T-cell (primary cell): ENCODE data around the gene PRKD1. TPM values are rescaled to one million over a fixed set of nuclear protein-coding genes. Genes with fewer than 3 reads are reported as not detected.

Experiments
- ATAC-seq, 4 experiments: fragments of 200-7000 bp in 3 of 4; fragments of 150-1000 bp in 1 of 4; cut with Tn5 transposase; replicated peaks in 1 of 4; 1 replicate in 3 of 4; 2 replicates in 1 of 4; pipeline ENCODE4 v1.10.0; 2021; ENCODE audit warnings: moderate library complexity in 3 of 4, mild to moderate bottlenecking in 2 of 4, moderate number of reproducible peaks in 1 of 4
- CTCF ChIA-PET, 2 donors: fragments of 300-600 bp; sonication (Branson Sonifier 250); formaldehyde crosslinking; loops; one replicate each; lab custom pipeline; 2022; ENCODE audit warnings: antibody characterized with exemption in 2 of 2; lab: Charles Lee
- POLR2A ChIA-PET, 2 donors: fragments of 300-600 bp; sonication (Branson Sonifier 250); formaldehyde crosslinking; loops; one replicate each; lab custom pipeline; 2022; ENCODE audit warnings: antibody characterized with exemption in 2 of 2; lab: Charles Lee
- DNase-seq, 35 experiments: peaks; one replicate each; pipeline versions ENCODE4 v3.0.0 to v3.0.0-alpha.2; 2013 to 2023
- H3K27ac ChIP-seq: one replicate; pipeline ENCODE4 v1.5.1; 2013; ENCODE audit warnings: low read length
- H3K27me3 ChIP-seq, 2 experiments: replicated peaks in 1 of 2; 1 replicate in 1 of 2; 2 replicates in 1 of 2; pipeline versions ENCODE4 v1.6.1 to v1.7.0; 2013; ENCODE audit warnings: low read length in 1 of 2, mixed read lengths in 1 of 2; ENCODE audit not compliant: control insufficient read depth in 2 of 2, insufficient read depth in 2 of 2; ENCODE audit errors: extremely low read depth in 1 of 2
- H3K36me3 ChIP-seq, 2 donors: 1 replicate in 1 of 2; 2 replicates in 1 of 2; pipeline versions ENCODE4 v1.6.1 to v1.7.0; 2013; ENCODE audit warnings: low read length in 1 of 2; ENCODE audit not compliant: control insufficient read depth in 2 of 2, insufficient read depth in 1 of 2; ENCODE audit errors: extremely low read depth in 1 of 2
- H3K4me1 ChIP-seq, 2 experiments: 1 replicate in 1 of 2; 2 replicates in 1 of 2; pipeline versions ENCODE4 v1.6.1 to v1.7.0; 2013; ENCODE audit warnings: low read length in 2 of 2, mixed read lengths in 1 of 2; ENCODE audit not compliant: insufficient read depth in 2 of 2, control insufficient read depth in 1 of 2; ENCODE audit errors: extremely low read depth in 1 of 2
- H3K4me3 ChIP-seq, 2 donors: 1 replicate in 1 of 2; 2 replicates in 1 of 2; pipeline versions ENCODE4 v1.5.1 to v1.7.0; 2013; ENCODE audit warnings: mild to moderate bottlenecking in 2 of 2, low read length in 1 of 2, moderate library complexity in 1 of 2; ENCODE audit not compliant: control insufficient read depth in 1 of 2; ENCODE audit errors: extremely low read depth in 1 of 2
- H3K9me3 ChIP-seq: 2 replicates; pipeline ENCODE4 v1.7.0; 2013
- H3K27ac Mint-ChIP-seq, 2 donors: one replicate each; pipeline ENCODE4 v1.8.0; 2020 to 2021; ENCODE audit warnings: mild to moderate bottlenecking in 2 of 2, mixed read lengths in 2 of 2
- H3K27me3 Mint-ChIP-seq, 2 donors: one replicate each; pipeline ENCODE4 v1.8.0; 2021 to 2022; ENCODE audit warnings: mixed read lengths in 2 of 2
- H3K36me3 Mint-ChIP-seq: one replicate; pipeline ENCODE4 v1.8.0; 2021; ENCODE audit warnings: mixed read lengths
- H3K4me1 Mint-ChIP-seq, 3 donors: one replicate each; pipeline ENCODE4 v1.8.0; 2020 to 2022; ENCODE audit warnings: mixed read lengths in 3 of 3, mild to moderate bottlenecking in 1 of 3
- H3K4me3 Mint-ChIP-seq, 3 donors: one replicate each; pipeline ENCODE4 v1.8.0; 2020 to 2022; ENCODE audit warnings: mild to moderate bottlenecking in 3 of 3, mixed read lengths in 3 of 3, moderate library complexity in 3 of 3
- H3K9me3 Mint-ChIP-seq, 3 donors: one replicate each; pipeline ENCODE4 v1.8.0; 2020 to 2022; ENCODE audit warnings: mixed read lengths in 3 of 3
- WGBS: methylation state at CpG from one replicate; pipeline ENCODE4 v1.1.5; 2013; ENCODE audit warnings: missing lambda C conversion rate; ENCODE audit not compliant: insufficient coverage; 5-methylcytosine and 5-hydroxymethylcytosine counted together
- total RNA-seq, 35 experiments: library from RNA in 6 of 35; stranded (reverse) in 6 of 35; fragments of 120-200 nt in 1 of 35; gene quantifications; one replicate each; pipeline versions ENCODE4 v1.2.1 to v1.2.4 and lab custom pipeline; 2013 to 2026

PRKD1 gene
- total RNA-seq, 5 donors from 2014 or later (not counting 1 experiment from before 2014, with no cell fraction given), result 0.28 to 0.43 TPM; not detected in 3

DNA sequence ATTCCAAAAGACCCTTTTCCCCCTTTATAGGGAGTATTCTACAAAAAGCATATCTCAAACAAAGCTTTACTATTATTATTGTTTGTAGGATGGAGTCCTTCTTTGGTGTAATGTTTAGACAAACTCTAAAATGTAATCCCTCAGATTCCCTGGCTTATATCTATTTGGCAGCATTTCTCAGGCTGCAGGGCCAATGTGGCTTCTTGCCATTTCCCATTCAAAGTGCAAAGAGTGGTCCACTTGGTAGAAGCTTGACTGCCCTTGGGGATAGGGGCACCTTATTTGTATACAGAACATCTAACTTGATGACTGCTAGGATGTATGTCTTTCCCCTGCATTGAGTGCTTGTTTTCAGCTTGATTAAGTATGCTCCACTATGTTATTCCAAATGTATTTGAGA is 242.7 kb downstream of the PRKD1 start:
- no peaks in the 10 kb centered on the region for H3K4me1 ChIP-seq
- H3K27ac Mint-ChIP-seq, result no peak overlapping the region
- H3K36me3 Mint-ChIP-seq, result no peaks in the 10 kb centered on the region
- no peak overlapping the region for H3K4me3 ChIP-seq
- no peaks in the 10 kb centered on the region for H3K27me3 ChIP-seq
- H3K9me3 Mint-ChIP-seq, result peaks cover 7 to 31% (median 19%) of the 10 kb centered on the region in 3 donors
- H3K4me1 Mint-ChIP-seq, result no peaks in the 10 kb centered on the region
- H3K9me3 ChIP-seq, result no peaks in the 10 kb centered on the region
- H3K27me3 Mint-ChIP-seq, result no peaks in the 10 kb centered on the region
- H3K27ac ChIP-seq, result no peak overlapping the region
- POLR2A ChIA-PET, result no interaction called here
- DNase-seq (no peak), ATAC-seq (no peak)
- CTCF ChIA-PET, result no interaction called here
- no peak overlapping the region for H3K4me3 Mint-ChIP-seq
- no peaks in the 10 kb centered on the region for H3K36me3 ChIP-seq

DNA sequence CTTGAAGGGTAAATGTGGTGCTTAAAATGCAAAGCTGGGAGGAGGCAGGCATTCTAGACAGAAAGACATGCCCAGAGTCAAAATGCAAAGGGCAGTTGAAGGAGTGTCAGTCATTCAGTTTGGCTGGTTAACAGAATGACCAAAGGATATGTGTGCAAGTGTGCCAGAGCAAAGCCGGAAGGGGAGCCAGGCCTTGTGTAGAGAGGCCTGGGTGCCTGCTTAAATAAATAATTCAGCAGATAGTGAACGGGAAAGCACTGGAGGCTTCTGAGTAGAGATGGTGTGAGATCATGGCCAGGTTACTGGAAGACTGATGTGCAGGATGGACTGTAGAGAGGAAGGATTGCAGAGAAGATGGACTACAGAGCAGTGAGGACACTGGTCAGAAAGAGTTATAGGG is 244.9 kb downstream of the PRKD1 start:
- Histone ChIP-seq H3K36me3 (no peaks in the 10 kb centered on the region), H3K27me3 (no peaks in the 10 kb centered on the region), H3K4me3 (no peak overlapping the region), H3K9me3 (no peaks in the 10 kb centered on the region), H3K27ac (no peak overlapping the region), H3K4me1 (no peaks in the 10 kb centered on the region)
- POLR2A ChIA-PET, result no interaction called here
- Mint-ChIP-seq H3K9me3 (peaks cover 6 to 22% (median 7%) of the 10 kb centered on the region in 3 donors), H3K27ac (no peak overlapping the region), H3K36me3 (no peaks in the 10 kb centered on the region), H3K4me1 (no peaks in the 10 kb centered on the region), H3K4me3 (no peak overlapping the region), H3K27me3 (no peaks in the 10 kb centered on the region)
- WGBS, result 81% methylated on average over 2 of the region's 2 CpGs
- ATAC-seq, result no peak
- CTCF ChIA-PET, result no interaction called here
- no peak for DNase-seq

GRCh38 chr14:29681316-29681715 is 246.3 kb downstream of the PRKD1 start:
- Mint-ChIP-seq H3K4me1 (no peaks in the 10 kb centered on the region), H3K9me3 (peaks cover 5 to 22% (median 6%) of the 10 kb centered on the region in 3 donors), H3K27me3 (no peaks in the 10 kb centered on the region), H3K27ac (no peak overlapping the region), H3K4me3 (no peak overlapping the region), H3K36me3 (no peaks in the 10 kb centered on the region)
- no peaks in the 10 kb centered on the region for H3K9me3 ChIP-seq
- ChIA-PET POLR2A (no interaction called here), CTCF (no interaction called here)
- H3K4me1 ChIP-seq, result no peaks in the 10 kb centered on the region
- H3K36me3 ChIP-seq, result no peaks in the 10 kb centered on the region
- ATAC-seq (no peak), DNase-seq (no peak)
- H3K27me3 ChIP-seq, result no peaks in the 10 kb centered on the region
- H3K27ac ChIP-seq, result no peak overlapping the region
- WGBS, result no CpG with 5 or more reads among the region's 1 CpG
- H3K4me3 ChIP-seq, result no peak overlapping the region

GRCh38 chr14:29674566-29675285 is 252.9 kb downstream of the PRKD1 start:
- Mint-ChIP-seq H3K36me3 (no peaks in the 10 kb centered on the region), H3K4me3 (no peak overlapping the region), H3K27me3 (no peaks in the 10 kb centered on the region), H3K27ac (no peak overlapping the region), H3K4me1 (no peaks in the 10 kb centered on the region), H3K9me3 (peaks cover 6 to 12% (median 9%) of the 10 kb centered on the region in 3 donors)
- DNase-seq (no peak), ATAC-seq (no peak)
- no peaks in the 10 kb centered on the region for H3K9me3 ChIP-seq
- H3K4me1 ChIP-seq, result no peaks in the 10 kb centered on the region
- no peak overlapping the region for H3K4me3 ChIP-seq
- CTCF ChIA-PET, result no interaction called here
- H3K36me3 ChIP-seq, result no peaks in the 10 kb centered on the region
- H3K27ac ChIP-seq, result no peak overlapping the region
- no peaks in the 10 kb centered on the region for H3K27me3 ChIP-seq
- POLR2A ChIA-PET, result no interaction called here
- WGBS, result 80% methylated on average over 3 of the region's 7 CpGs

DNA sequence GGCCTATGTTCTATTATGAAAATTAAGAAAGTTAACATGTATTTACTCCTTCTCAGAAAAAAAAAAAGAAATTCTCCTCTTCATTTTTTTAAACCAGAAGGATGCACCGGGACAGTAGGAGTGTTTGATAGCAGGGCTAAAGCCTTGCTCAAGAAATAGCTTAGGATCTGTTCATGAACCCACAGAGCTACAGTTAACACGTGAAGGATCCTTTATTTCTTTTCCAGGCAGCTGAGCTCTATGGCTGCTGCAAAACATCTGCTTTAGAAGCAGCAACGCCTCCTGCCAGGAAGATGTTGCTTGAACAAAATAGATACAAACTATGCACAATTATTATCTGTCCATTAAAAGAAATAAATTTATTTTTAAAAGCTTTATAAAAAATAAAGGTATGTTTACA is 254.8 kb downstream of the PRKD1 start:
- Mint-ChIP-seq H3K4me3 (no peak overlapping the region), H3K36me3 (no peaks in the 10 kb centered on the region), H3K4me1 (no peaks in the 10 kb centered on the region), H3K27me3 (no peaks in the 10 kb centered on the region), H3K27ac (no peak overlapping the region), H3K9me3 (peaks cover 6 to 11% (median 6%) of the 10 kb centered on the region in 3 donors)
- no peaks in the 10 kb centered on the region for H3K27me3 ChIP-seq
- no peak overlapping the region for H3K4me3 ChIP-seq
- H3K4me1 ChIP-seq, result no peaks in the 10 kb centered on the region
- H3K36me3 ChIP-seq, result no peaks in the 10 kb centered on the region
- 17% methylated on average over 1 of the region's 3 CpGs for WGBS
- POLR2A ChIA-PET, result no interaction called here
- DNase-seq (no peak), ATAC-seq (no peak)
- no peaks in the 10 kb centered on the region for H3K9me3 ChIP-seq
- H3K27ac ChIP-seq, result no peak overlapping the region
- CTCF ChIA-PET, result no interaction called here

DNA sequence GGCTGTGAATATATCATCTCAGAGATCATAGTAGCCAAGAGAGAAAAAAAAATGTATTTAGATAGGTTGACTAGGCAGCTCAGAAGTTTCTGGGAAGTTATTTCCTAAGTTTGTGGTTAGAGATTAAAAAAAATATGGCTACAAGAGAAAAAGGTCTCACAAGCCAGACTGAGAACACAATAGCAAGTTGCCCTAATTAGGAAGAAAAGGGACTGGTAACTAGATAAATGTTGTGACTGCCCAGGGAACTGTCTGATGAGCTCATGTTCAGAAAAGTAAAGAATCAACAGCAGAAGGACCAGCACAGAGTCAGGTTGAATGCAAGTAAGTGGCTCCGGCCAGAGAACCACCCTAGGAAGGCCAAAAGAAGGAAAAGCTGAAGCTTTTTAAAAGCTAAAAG is 256.6 kb downstream of the PRKD1 start:
- 60% methylated on average over 1 of the region's 1 CpG for WGBS
- H3K9me3 ChIP-seq, result no peaks in the 10 kb centered on the region
- Mint-ChIP-seq H3K27me3 (no peaks in the 10 kb centered on the region), H3K36me3 (no peaks in the 10 kb centered on the region), H3K4me1 (no peaks in the 10 kb centered on the region), H3K27ac (no peak overlapping the region), H3K4me3 (no peak overlapping the region), H3K9me3 (peaks cover 6 to 13% (median 11%) of the 10 kb centered on the region in 3 donors)
- ATAC-seq (no peak), DNase-seq (no peak)
- no peaks in the 10 kb centered on the region for H3K4me1 ChIP-seq
- no peak overlapping the region for H3K4me3 ChIP-seq
- H3K27me3 ChIP-seq, result no peaks in the 10 kb centered on the region
- ChIA-PET POLR2A (interaction anchor here in 1 of 2 donors (0.7 kb wide), 2 partner anchors 76 to 204 kb away, joined by 4 to 6 read pairs; no protein-coding TSS in a partner anchor), CTCF (no interaction called here)
- H3K27ac ChIP-seq, result no peak overlapping the region
- H3K36me3 ChIP-seq, result no peaks in the 10 kb centered on the region
